Suprapubic skin (tissue), 4 donors: ENCODE measurements around the gene ISM1. TPM values are rescaled to one million over a fixed set of nuclear protein-coding genes. Genes with fewer than 3 reads are reported as not detected.

Source experiments
- DNase-seq, 2 donors: peaks; one replicate each; pipeline ENCODE4 v3.0.0-alpha.2; 2019; ENCODE audit warnings: low spot score in 2 of 2
- H3K27ac ChIP-seq: fragments of 200-600 bp; sonication (generic); one replicate; pipeline ENCODE4 v1.5.1; 2019
- H3K27me3 ChIP-seq: fragments of 200-600 bp; sonication (generic); one replicate; pipeline ENCODE4 v1.5.1; 2019
- H3K36me3 ChIP-seq: fragments of 200-600 bp; sonication (generic); one replicate; pipeline ENCODE4 v1.5.1; 2019
- H3K4me1 ChIP-seq: fragments of 200-600 bp; sonication (generic); one replicate; pipeline ENCODE4 v1.5.1; 2019
- H3K4me3 ChIP-seq: fragments of 200-600 bp; sonication (generic); one replicate; pipeline ENCODE4 v1.5.1; 2019; ENCODE audit warnings: mild to moderate bottlenecking
- H3K9me3 ChIP-seq: fragments of 200-600 bp; sonication (generic); one replicate; pipeline ENCODE4 v1.5.1; 2019
- EP300 ChIP-seq: sonication (generic); formaldehyde crosslinking; IDR thresholded peaks from one replicate; pipeline ENCODE4 v1.6.1; 2017; ENCODE audit warnings: antibody characterized with exemption
- POLR2A ChIP-seq, 2 donors: fragments of 450-650 bp; IDR thresholded peaks; one replicate each; pipeline ENCODE4 v1.6.1; 2017; ENCODE audit warnings: antibody characterized with exemption in 2 of 2, mild to moderate bottlenecking in 2 of 2, moderate library complexity in 2 of 2
- POLR2AphosphoS5 ChIP-seq, 3 donors: sonication (generic); formaldehyde crosslinking; IDR thresholded peaks; one replicate each; pipeline ENCODE4 v1.6.1; 2017; ENCODE audit warnings: antibody characterized with exemption in 3 of 3
- WGBS: methylation state at CpG from one replicate; pipeline ENCODE4 v1.1.5; 2018; 5-methylcytosine and 5-hydroxymethylcytosine counted together
- total RNA-seq, 4 donors: library from RNA; depleted of rRNA; stranded (reverse); fragments of >200 nt; gene quantifications; one replicate each; pipeline ENCODE4 v1.1.0, GENCODE V29; 2016
- TF ChIP-seq, protein P1 (sequence below), 2 donors: fragments of 200-600 bp in 1 of 2; fragments of 450-650 bp in 1 of 2; sonication (generic) in 1 of 2; IDR thresholded peaks; one replicate each; pipeline ENCODE4 v1.5.1; 2016 to 2019; ENCODE audit warnings: antibody characterized with exemption in 2 of 2, mild to moderate bottlenecking in 1 of 2, moderate library complexity in 1 of 2

ISM1 gene
- total RNA-seq, 4 donors from 2014 or later = 9.0 to 21.8 (median 12.9) TPM

DNA sequence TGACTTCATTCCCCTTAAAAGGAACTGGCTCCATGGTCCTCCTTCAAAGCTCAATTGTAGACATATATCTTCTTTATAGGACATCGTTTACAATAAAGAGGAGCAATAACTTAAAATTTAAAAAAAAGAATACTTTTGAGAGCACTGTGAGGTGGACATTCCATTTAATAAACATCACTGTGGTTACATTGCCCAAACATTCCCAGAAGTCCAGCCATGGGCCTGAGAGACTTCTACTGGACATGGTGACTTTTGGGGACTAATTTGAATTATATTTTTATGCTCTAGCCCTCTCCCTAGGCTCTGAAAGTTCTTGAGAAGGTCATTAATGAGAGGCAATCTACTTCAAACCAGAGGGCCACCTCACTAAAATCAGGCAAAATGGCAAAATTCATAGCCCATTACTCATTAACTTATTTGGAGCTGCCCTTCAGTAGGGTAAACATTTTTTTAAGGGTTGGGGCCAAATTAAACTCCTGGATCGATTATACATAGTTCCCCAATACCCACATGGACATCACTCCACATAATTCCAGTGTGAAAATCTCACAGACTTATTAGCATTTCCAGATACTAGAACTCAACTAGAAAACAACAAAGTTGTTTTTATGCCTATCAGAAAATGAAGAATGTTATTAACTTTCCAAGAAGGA is 17.1 kb downstream of the ISM1 start:
- H3K36me3 ChIP-seq = no peaks in the 10 kb centered on the region
- H3K27me3 ChIP-seq = no peaks in the 10 kb centered on the region
- no peaks in the 10 kb centered on the region for H3K9me3 ChIP-seq
- H3K27ac ChIP-seq = no peak overlapping the region
- TF ChIP-seq EP300 (no peak), POLR2AphosphoS5 (IDR thresholded peaks at IDR 0.05) (no peak), POLR2A (IDR thresholded peaks at IDR 0.05) (no peak)
- TF ChIP-seq, protein P1, sequence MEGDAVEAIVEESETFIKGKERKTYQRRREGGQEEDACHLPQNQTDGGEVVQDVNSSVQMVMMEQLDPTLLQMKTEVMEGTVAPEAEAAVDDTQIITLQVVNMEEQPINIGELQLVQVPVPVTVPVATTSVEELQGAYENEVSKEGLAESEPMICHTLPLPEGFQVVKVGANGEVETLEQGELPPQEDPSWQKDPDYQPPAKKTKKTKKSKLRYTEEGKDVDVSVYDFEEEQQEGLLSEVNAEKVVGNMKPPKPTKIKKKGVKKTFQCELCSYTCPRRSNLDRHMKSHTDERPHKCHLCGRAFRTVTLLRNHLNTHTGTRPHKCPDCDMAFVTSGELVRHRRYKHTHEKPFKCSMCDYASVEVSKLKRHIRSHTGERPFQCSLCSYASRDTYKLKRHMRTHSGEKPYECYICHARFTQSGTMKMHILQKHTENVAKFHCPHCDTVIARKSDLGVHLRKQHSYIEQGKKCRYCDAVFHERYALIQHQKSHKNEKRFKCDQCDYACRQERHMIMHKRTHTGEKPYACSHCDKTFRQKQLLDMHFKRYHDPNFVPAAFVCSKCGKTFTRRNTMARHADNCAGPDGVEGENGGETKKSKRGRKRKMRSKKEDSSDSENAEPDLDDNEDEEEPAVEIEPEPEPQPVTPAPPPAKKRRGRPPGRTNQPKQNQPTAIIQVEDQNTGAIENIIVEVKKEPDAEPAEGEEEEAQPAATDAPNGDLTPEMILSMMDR (IDR thresholded peaks at IDR 0.05) = no peak
- no peak for DNase-seq
- H3K4me3 ChIP-seq = no peak overlapping the region
- no peaks in the 10 kb centered on the region for H3K4me1 ChIP-seq
- 80% methylated on average over 2 of the region's 2 CpGs for WGBS

DNA sequence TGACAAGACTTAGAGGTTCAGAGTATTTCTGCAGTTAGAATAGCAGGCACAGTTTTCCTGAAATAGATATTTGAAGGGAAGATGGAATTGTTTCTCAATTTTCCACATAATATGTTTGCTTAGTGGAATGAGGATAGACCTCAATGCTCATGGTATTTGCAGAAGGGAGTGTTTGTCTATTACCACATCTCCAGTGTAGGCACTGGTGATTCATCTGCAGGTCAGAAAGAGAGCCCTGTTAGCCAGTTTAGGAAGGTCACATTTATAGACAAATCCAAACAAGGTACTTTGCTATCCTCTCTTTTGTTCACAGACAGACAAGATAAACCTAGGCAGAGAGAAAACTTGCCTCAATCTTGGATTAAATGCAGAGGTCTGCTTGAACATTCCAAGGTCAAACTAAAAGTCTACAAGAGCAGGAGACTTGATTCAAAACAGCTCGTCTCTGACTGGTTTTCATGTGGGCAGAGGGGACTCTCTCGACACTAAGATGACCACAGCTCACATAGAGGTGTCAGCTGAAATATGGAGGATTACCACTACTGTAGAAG is 22.8 kb downstream of the ISM1 start:
- no peaks in the 10 kb centered on the region for H3K36me3 ChIP-seq

DNA sequence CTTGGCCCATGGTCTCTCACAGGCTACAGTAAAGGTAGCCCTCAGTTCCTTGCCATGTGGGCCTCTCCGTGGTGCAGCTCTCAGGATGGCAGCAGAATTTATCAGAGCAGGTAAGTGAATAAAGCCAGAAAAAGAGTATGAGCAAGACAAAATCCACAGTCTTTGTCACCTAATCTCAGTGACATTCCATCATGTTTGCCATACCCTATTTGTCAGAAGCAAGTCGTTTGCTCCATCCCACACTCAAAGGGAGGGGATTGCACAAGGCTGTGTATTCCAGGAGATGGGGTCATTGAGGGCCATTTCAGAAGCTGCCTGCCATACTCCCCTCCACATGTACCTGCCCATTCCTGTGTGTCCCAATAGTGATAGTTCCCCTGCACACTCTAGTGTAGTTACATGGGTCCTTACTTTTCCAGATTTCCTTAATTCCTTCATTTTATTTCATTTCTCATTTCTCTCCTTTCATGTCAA is 24.2 kb downstream of the ISM1 start:
- no peaks in the 10 kb centered on the region for H3K27me3 ChIP-seq
- DNase-seq = no peak
- WGBS = 77% methylated on average over 2 of the region's 2 CpGs

More for the DNA sequence above, 22.8 kb downstream of the ISM1 start:
- no peak overlapping the region for H3K4me3 ChIP-seq
- TF ChIP-seq, protein P1 (IDR thresholded peaks at IDR 0.05) = no peak
- TF ChIP-seq EP300 = no peak
- no peak for TF ChIP-seq POLR2A (IDR thresholded peaks at IDR 0.05)
- TF ChIP-seq POLR2AphosphoS5 (IDR thresholded peaks at IDR 0.05) = no peak
- H3K27me3 ChIP-seq = no peaks in the 10 kb centered on the region
- no peaks in the 10 kb centered on the region for H3K9me3 ChIP-seq
- no peak overlapping the region for H3K27ac ChIP-seq
- 86% methylated on average over 2 of the region's 2 CpGs for WGBS
- no peaks in the 10 kb centered on the region for H3K4me1 ChIP-seq
- no peak for DNase-seq

DNA sequence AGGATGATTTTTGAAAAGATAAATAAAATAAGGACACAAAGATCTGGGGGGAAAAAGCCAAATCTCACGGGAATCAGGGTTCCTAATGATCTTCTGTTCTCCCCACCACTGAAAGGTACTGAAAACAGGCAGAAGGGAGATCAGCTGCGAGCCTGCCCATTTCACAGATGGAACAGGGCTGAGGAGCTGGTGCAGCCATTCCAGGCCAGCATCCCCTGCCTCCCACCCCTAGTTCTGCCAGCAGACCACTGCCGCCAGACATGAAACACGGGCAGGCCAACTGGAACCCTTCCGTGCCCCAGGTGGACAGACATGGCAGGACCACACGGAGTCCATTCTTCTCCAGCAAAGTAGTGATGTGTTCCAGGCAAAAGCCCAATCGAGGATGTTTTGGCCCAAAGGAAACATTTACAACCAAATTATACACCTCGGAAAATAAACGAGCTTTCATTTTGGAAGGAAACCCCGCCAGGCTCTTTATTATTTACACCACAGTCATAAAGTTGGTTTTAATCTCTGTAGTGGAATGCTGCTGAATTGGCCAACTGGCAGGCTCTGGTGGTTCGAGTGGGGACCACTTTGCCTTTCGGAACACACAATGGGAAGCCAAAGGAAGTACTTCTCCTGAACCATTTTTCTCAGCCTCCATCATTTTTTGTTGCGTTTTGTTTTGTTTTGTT is 28.2 kb downstream of the ISM1 start:
- Histone ChIP-seq H3K4me3 (no peak overlapping the region), H3K27ac (no peak overlapping the region), H3K4me1 (no peaks in the 10 kb centered on the region), H3K9me3 (no peaks in the 10 kb centered on the region), H3K36me3 (no peaks in the 10 kb centered on the region), H3K27me3 (no peaks in the 10 kb centered on the region)
- no peak for DNase-seq
- TF ChIP-seq, protein P1 (IDR thresholded peaks at IDR 0.05) = no peak
- TF ChIP-seq POLR2A (IDR thresholded peaks at IDR 0.05) (no peak), EP300 (no peak), POLR2AphosphoS5 (IDR thresholded peaks at IDR 0.05) (no peak)
- WGBS = 70% methylated on average over 13 of the region's 13 CpGs

More for the DNA sequence above, 24.2 kb downstream of the ISM1 start:
- no peak overlapping the region for H3K4me3 ChIP-seq
- H3K36me3 ChIP-seq = no peaks in the 10 kb centered on the region
- no peak for TF ChIP-seq EP300
- H3K27ac ChIP-seq = no peak overlapping the region
- H3K4me1 ChIP-seq = no peaks in the 10 kb centered on the region
- H3K9me3 ChIP-seq = no peaks in the 10 kb centered on the region

DNA sequence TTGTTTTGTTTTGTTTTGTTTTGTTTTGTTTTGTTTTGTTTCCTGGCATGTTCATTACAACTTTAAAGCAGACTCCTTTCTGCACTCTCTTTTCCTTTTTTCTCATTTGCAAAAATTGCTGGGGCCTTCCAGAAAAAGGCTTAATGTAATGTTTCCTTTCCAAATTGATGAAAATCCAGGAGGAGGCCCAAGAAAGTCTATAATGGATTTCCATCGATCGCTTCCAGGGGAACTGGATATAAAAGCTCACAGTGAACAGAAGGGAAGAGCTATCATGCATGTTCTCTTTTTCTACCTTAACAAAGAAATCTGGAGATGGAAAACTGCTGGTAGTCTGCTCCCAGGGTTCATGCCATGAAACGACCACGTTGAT is 28.7 kb downstream of the ISM1 start:
- Histone ChIP-seq H3K36me3 (no peaks in the 10 kb centered on the region), H3K9me3 (no peaks in the 10 kb centered on the region), H3K27ac (no peak overlapping the region), H3K27me3 (no peaks in the 10 kb centered on the region), H3K4me3 (no peak overlapping the region), H3K4me1 (no peaks in the 10 kb centered on the region)
- WGBS = 66% methylated on average over 4 of the region's 4 CpGs
- no peak for DNase-seq
- TF ChIP-seq POLR2A (IDR thresholded peaks at IDR 0.05) = no peak
- TF ChIP-seq, protein P1 (IDR thresholded peaks at IDR 0.05) = no peak
- TF ChIP-seq POLR2AphosphoS5 (IDR thresholded peaks at IDR 0.05) = no peak
- no peak for TF ChIP-seq EP300
